Peyer's patch (tissue), 4 donors: Measurements from ENCODE around the gene CLDN1. TPM values are rescaled to one million over a fixed set of nuclear protein-coding genes. Genes with fewer than 3 reads are reported as not detected.

Source experiments
- DNase-seq, 3 donors: peaks; one replicate each; pipeline ENCODE4 v3.0.0-alpha.2; 2017 to 2019
- H3K27ac ChIP-seq, 4 donors: fragments of 200-600 bp; sonication (generic); one replicate each; pipeline ENCODE4 v1.5.1; 2016 to 2019
- H3K27me3 ChIP-seq, 2 donors: fragments of 200-600 bp; sonication (generic); one replicate each; pipeline ENCODE4 v1.5.1; 2019
- H3K36me3 ChIP-seq, 3 donors: fragments of 200-600 bp; sonication (generic); one replicate each; pipeline ENCODE4 v1.5.1; 2016 to 2019
- H3K4me1 ChIP-seq, 4 donors: fragments of 200-600 bp; sonication (generic); one replicate each; pipeline ENCODE4 v1.5.1; 2016 to 2019
- H3K4me3 ChIP-seq, 4 donors: fragments of 200-600 bp; sonication (generic); 1 replicate in 3 of 4; 2 replicates in 1 of 4; pipeline ENCODE4 v1.5.1; 2016 to 2019; ENCODE audit warnings: mild to moderate bottlenecking in 1 of 4
- H3K9me3 ChIP-seq, 4 donors: fragments of 200-600 bp; sonication (generic); one replicate each; pipeline ENCODE4 v1.5.1; 2016 to 2019; ENCODE audit warnings: mild to moderate bottlenecking in 1 of 4
- CTCF ChIP-seq, 6 experiments: fragments of 450-650 bp in 4 of 6; fragments of 200-600 bp in 2 of 6; sonication (generic) in 1 of 6; IDR thresholded peaks; one replicate each; pipeline ENCODE4 v1.5.1; 2017 to 2019; ENCODE audit warnings: antibody characterized with exemption in 6 of 6, mild to moderate bottlenecking in 3 of 6, moderate library complexity in 1 of 6
- POLR2A ChIP-seq, 2 donors: fragments of 450-650 bp; IDR thresholded peaks; one replicate each; pipeline ENCODE4 v1.5.1; 2017; ENCODE audit warnings: antibody characterized with exemption in 2 of 2, mild to moderate bottlenecking in 2 of 2, moderate library complexity in 2 of 2
- total RNA-seq, 4 donors: library from RNA; depleted of rRNA; stranded (reverse); fragments of >200 nt; gene quantifications; one replicate each; pipeline ENCODE4 v1.1.0, GENCODE V29; 2016

The CLDN1 gene
- total RNA-seq, 4 donors from 2014 or later = 0.35 to 1.1 TPM; not detected in 2

- H3K4me1 ChIP-seq = no peaks in the 10 kb centered on the region
- peaks cover 0 to 3% (median 0%) of the 10 kb centered on the region in 4 donors for H3K9me3 ChIP-seq
- no peak overlapping the region for H3K27ac ChIP-seq
- H3K36me3 ChIP-seq = no peaks in the 10 kb centered on the region
- TF ChIP-seq CTCF (IDR thresholded peaks at IDR 0.05) = no peak
- no peak for TF ChIP-seq POLR2A (IDR thresholded peaks at IDR 0.05)
- DNase-seq = no peak
- no peak overlapping the region for H3K4me3 ChIP-seq
- H3K27me3 ChIP-seq = no peaks in the 10 kb centered on the region
Observed at GRCh38 chr3:190291994-190292584, 30.2 kb downstream of the CLDN1 start.

- H3K4me1 ChIP-seq = no peaks in the 10 kb centered on the region
- TF ChIP-seq CTCF (IDR thresholded peaks at IDR 0.05) (no peak), POLR2A (IDR thresholded peaks at IDR 0.05) (no peak)
- no peaks in the 10 kb centered on the region for H3K27me3 ChIP-seq
- DNase-seq = no peak
- no peak overlapping the region for H3K27ac ChIP-seq
- peaks cover 0 to 3% (median 0%) of the 10 kb centered on the region in 4 donors for H3K9me3 ChIP-seq
- no peak overlapping the region for H3K4me3 ChIP-seq
- no peaks in the 10 kb centered on the region for H3K36me3 ChIP-seq
Observed at GRCh38 chr3:190289989-190290388, 32.3 kb downstream of the CLDN1 start.

- Histone ChIP-seq H3K4me1 (no peaks in the 10 kb centered on the region), H3K4me3 (no peak overlapping the region), H3K27ac (no peak overlapping the region), H3K9me3 (peaks cover 0 to 3% (median 0%) of the 10 kb centered on the region in 4 donors), H3K36me3 (no peaks in the 10 kb centered on the region), H3K27me3 (no peaks in the 10 kb centered on the region)
- TF ChIP-seq POLR2A (IDR thresholded peaks at IDR 0.05) (no peak), CTCF (IDR thresholded peaks at IDR 0.05) (no peak)
- no peak for DNase-seq
Observed at GRCh38 chr3:190288836-190289235, 33.4 kb downstream of the CLDN1 start.

- H3K27me3 ChIP-seq = no peaks in the 10 kb centered on the region
- no peak for TF ChIP-seq POLR2A (IDR thresholded peaks at IDR 0.05)
- no peak for TF ChIP-seq CTCF (IDR thresholded peaks at IDR 0.05)
- no peaks in the 10 kb centered on the region for H3K9me3 ChIP-seq
- no peaks in the 10 kb centered on the region for H3K4me1 ChIP-seq
- DNase-seq = no peak
- no peaks in the 10 kb centered on the region for H3K36me3 ChIP-seq
- H3K27ac ChIP-seq = no peak overlapping the region
- no peak overlapping the region for H3K4me3 ChIP-seq
Observed at GRCh38 chr3:190286014-190286413, 36.2 kb downstream of the CLDN1 start.

GRCh38 chr3:190281308-190282051, 40.8 kb downstream of the CLDN1 start:
- H3K4me1 ChIP-seq = no peaks in the 10 kb centered on the region
- no peak overlapping the region for H3K27ac ChIP-seq
- TF ChIP-seq CTCF (IDR thresholded peaks at IDR 0.05) (no peak), POLR2A (IDR thresholded peaks at IDR 0.05) (no peak)
- H3K9me3 ChIP-seq = no peaks in the 10 kb centered on the region
- H3K36me3 ChIP-seq = no peaks in the 10 kb centered on the region
- no peak for DNase-seq
- no peaks in the 10 kb centered on the region for H3K27me3 ChIP-seq
- no peak overlapping the region for H3K4me3 ChIP-seq
